ENCODE data around the gene HSD17B13.

HSD17B13 gene

DNA sequence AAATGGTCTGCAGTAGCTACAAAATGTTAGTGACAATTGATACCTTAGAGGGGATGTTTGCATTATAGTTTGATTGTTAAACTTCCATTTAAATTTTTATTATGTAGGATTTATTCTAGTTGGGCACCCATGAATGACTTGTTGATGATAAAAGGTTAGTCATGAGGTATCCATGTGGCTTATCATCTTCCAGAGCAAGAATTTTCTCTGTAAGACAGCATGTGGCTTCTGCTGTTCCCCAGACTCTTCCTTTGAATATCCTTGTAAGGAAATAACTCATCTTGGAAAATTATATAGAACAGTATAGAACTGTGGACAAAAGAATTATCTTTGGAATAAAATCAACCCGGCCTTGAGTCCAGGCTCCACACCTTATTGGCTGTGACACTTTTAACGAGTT is 62.2 kb downstream of the HSD17B13 start:
- no peak for DNase-seq

- no peak for DNase-seq
Observed at GRCh38 chr4:87258677-87259076, 64.0 kb downstream of the HSD17B13 start.

DNA sequence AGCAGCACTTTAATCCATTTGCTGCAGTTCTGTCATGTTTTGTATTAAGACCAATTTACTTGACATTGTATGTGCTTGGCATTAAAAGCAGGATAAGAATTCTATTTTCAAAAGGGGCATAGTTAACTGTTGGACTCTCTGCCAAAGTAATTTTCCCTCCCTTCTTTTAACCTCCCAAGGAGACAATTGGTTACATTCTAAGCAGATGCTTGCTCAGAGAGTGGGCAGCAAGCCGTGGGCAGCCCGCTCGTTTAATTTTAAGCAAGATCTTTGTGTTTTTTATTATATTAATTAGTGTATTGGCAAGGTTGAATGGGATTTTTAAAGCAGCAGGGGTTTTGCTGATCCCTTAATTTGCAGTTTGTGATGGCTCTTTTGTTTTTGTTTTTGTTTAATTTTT is 65.2 kb downstream of the HSD17B13 start:
- no peak for DNase-seq

- DNase-seq, result no peak
Observed at GRCh38 chr4:87255755-87256154, 66.9 kb downstream of the HSD17B13 start.

Measured in stimulated activated CD4-positive, alpha-beta T cell treated with anti-CD3 and anti-CD28 coated beads, Interleukin-2, amount 100 ng/mL, for 24 hours (primary cell).